ENCODE results near the gene NQO1. TPM values are rescaled to one million over a fixed set of nuclear protein-coding genes. Genes with fewer than 3 reads are reported as not detected.
"Not testable (repeated sequence)": the region's sequence is repeated elsewhere in the genome, so short reads cannot be mapped to it uniquely, and the experiment has no call there.

Gene NQO1
- total and polyA plus RNA-seq, 2 experiments from 2014 or later, result 2.1 to 10.8 TPM

- Histone ChIP-seq H3K27me3 (no peaks in the 10 kb centered on the region), H3K36me3 (no peaks in the 10 kb centered on the region), H3K4me1 (ENCODE audit: low read depth) (peaks cover 3% of the 10 kb centered on the region), H3K4me3 (no peak overlapping the region), H3K9me3 (ENCODE audit: low read depth) (no peaks in the 10 kb centered on the region), H3K27ac (no peak overlapping the region)
- no peak for TF ChIP-seq CTCF (IDR thresholded peaks at IDR 0.05; ENCODE audit: low read depth, low read length)
- no peak for DNase-seq (ENCODE audit: low read depth in 1 of 2, low spot score in 1 of 2)
Measured at GRCh38 chr16:69732101-69732500, 5.7 kb upstream of the NQO1 start.

GRCh38 chr16:69731280-69731679 lies 4.9 kb upstream of the NQO1 start:
- not testable (repeated sequence) for H3K36me3 ChIP-seq; DNase-seq (ENCODE audit: low read depth in 1 of 2, low spot score in 1 of 2); H3K27ac ChIP-seq; H3K9me3 ChIP-seq (ENCODE audit: low read depth); H3K27me3 ChIP-seq; H3K4me1 ChIP-seq (ENCODE audit: low read depth); H3K4me3 ChIP-seq

GRCh38 chr16:69729030-69729429 lies 2.7 kb upstream of the NQO1 start:
- not testable (repeated sequence) for DNase-seq (ENCODE audit: low read depth in 1 of 2, low spot score in 1 of 2); H3K9me3 ChIP-seq (ENCODE audit: low read depth)

GRCh38 chr16:69727916-69728270 lies 1.5 kb upstream of the NQO1 start:
- no peak overlapping the region for H3K4me3 ChIP-seq
- H3K4me1 ChIP-seq (ENCODE audit: low read depth), result peaks cover 8% of the 10 kb centered on the region
- H3K27ac ChIP-seq, result no peak overlapping the region
- no peaks in the 10 kb centered on the region for H3K36me3 ChIP-seq
- no peak for DNase-seq (ENCODE audit: low read depth in 1 of 2, low spot score in 1 of 2)
- H3K27me3 ChIP-seq, result no peaks in the 10 kb centered on the region
- no peak for TF ChIP-seq CTCF (IDR thresholded peaks at IDR 0.05; ENCODE audit: low read depth, low read length)
- no peaks in the 10 kb centered on the region for H3K9me3 ChIP-seq (ENCODE audit: low read depth)

More at GRCh38 chr16:69729030-69729429, 2.7 kb upstream of the NQO1 start:
- not testable (repeated sequence) for H3K36me3 ChIP-seq; H3K27me3 ChIP-seq; H3K4me1 ChIP-seq (ENCODE audit: low read depth); H3K4me3 ChIP-seq; H3K27ac ChIP-seq

GRCh38 chr16:69725480-69726312 lies 664 bp downstream of the NQO1 start:
- H3K4me3 ChIP-seq, result peak overlapping the region; percentile 28
- H3K27me3 ChIP-seq, result no peaks in the 10 kb centered on the region
- peaks cover 8% of the 10 kb centered on the region for H3K4me1 ChIP-seq (ENCODE audit: low read depth)
- no peaks in the 10 kb centered on the region for H3K9me3 ChIP-seq (ENCODE audit: low read depth)
- H3K27ac ChIP-seq, result no peak overlapping the region
- H3K36me3 ChIP-seq, result no peaks in the 10 kb centered on the region
- no peak for DNase-seq (ENCODE audit: low read depth in 1 of 2, low spot score in 1 of 2)
- no peak for TF ChIP-seq CTCF (IDR thresholded peaks at IDR 0.05; ENCODE audit: low read depth, low read length)

GRCh38 chr16:69724981-69725479 lies 1.3 kb downstream of the NQO1 start:
- peak overlapping the region; percentile 15 for H3K27ac ChIP-seq
- no peaks in the 10 kb centered on the region for H3K9me3 ChIP-seq (ENCODE audit: low read depth)
- no peaks in the 10 kb centered on the region for H3K36me3 ChIP-seq
- peaks cover 8% of the 10 kb centered on the region for H3K4me1 ChIP-seq (ENCODE audit: low read depth)
- no peak for TF ChIP-seq CTCF (IDR thresholded peaks at IDR 0.05; ENCODE audit: low read depth, low read length)
- peak in 1 of 2 donors; percentile 35 for DNase-seq (ENCODE audit: low read depth in 1 of 2, low spot score in 1 of 2)
- H3K4me3 ChIP-seq, result no peak overlapping the region
- no peaks in the 10 kb centered on the region for H3K27me3 ChIP-seq

All from cardiac muscle cell (in vitro differentiated cells and primary cell).